H4 (cell line): ENCODE data around the gene SERTAD2. TPM values are rescaled to one million over a fixed set of nuclear protein-coding genes. Genes with fewer than 3 reads are reported as not detected.

Source experiments
- DNase-seq: peaks from one replicate; pipeline ENCODE4 v3.0.0-alpha.2; 2015; ENCODE audit warnings: low spot score
- total RNA-seq: library from RNA; depleted of rRNA; stranded (reverse); fragments of >200 nt; shearing (Covaris generic); gene quantifications from 2 replicates; pipeline ENCODE4 v1.2.3, GENCODE V29; 2014

Gene SERTAD2
- total RNA-seq, 1 experiment from 2014 or later = 6.9 TPM

- DNase-seq = no peak
Observed at GRCh38 chr2:64649013-64649484, 4.7 kb downstream of the SERTAD2 start.

GRCh38 chr2:64646007-64646880 is 7.5 kb downstream of the SERTAD2 start:
- DNase-seq = peak; percentile 72

GRCh38 chr2:64644458-64645382 is 9.0 kb downstream of the SERTAD2 start:
- DNase-seq = peak; percentile 93

- no peak for DNase-seq
Observed at GRCh38 chr2:64643838-64644457, 9.8 kb downstream of the SERTAD2 start.

GRCh38 chr2:64641599-64641998 is 12.1 kb downstream of the SERTAD2 start:
- no peak for DNase-seq

- no peak for DNase-seq
Observed at GRCh38 chr2:64640153-64641044, 13.3 kb downstream of the SERTAD2 start.

GRCh38 chr2:64639691-64640090 is 14.0 kb downstream of the SERTAD2 start:
- no peak for DNase-seq

GRCh38 chr2:64638502-64639120 is 15.1 kb downstream of the SERTAD2 start:
- no peak for DNase-seq

- DNase-seq = no peak
Observed at GRCh38 chr2:64637931-64638330, 15.8 kb downstream of the SERTAD2 start.

- DNase-seq = no peak
Observed at GRCh38 chr2:64637000-64637635, 16.6 kb downstream of the SERTAD2 start.

GRCh38 chr2:64635976-64636911 is 17.5 kb downstream of the SERTAD2 start:
- DNase-seq = no peak

GRCh38 chr2:64634345-64635267 is 19.1 kb downstream of the SERTAD2 start:
- no peak for DNase-seq

- no peak for DNase-seq
Observed at GRCh38 chr2:64632835-64633819, 20.6 kb downstream of the SERTAD2 start.

- DNase-seq = no peak
Observed at GRCh38 chr2:64631771-64632170, 21.9 kb downstream of the SERTAD2 start.

- no peak for DNase-seq
Observed at GRCh38 chr2:64630752-64631151, 23.0 kb downstream of the SERTAD2 start.

GRCh38 chr2:64629875-64630274 is 23.8 kb downstream of the SERTAD2 start:
- DNase-seq = no peak
